IMR-90 (cell line): ENCODE results near the gene ZXDC. TPM values are rescaled to one million over a fixed set of nuclear protein-coding genes. Genes with fewer than 3 reads are reported as not detected.

Experiments
- ATAC-seq: fragments of 200-7000 bp; cut with Tn5 transposase; 2 replicates; pipeline ENCODE4 v1.9.1; 2020; ENCODE audit warnings: low read depth, mild to moderate bottlenecking, moderate library complexity
- BruUV-seq: library from RNA; stranded (reverse); fragments of 400-500 nt; replicated peaks from 2 replicates; lab custom pipeline; 2021; lab: Mats Ljungman, UMichigan
- CTCF ChIA-PET: fragments of 300-600 bp; formaldehyde crosslinking; extraction: SDS; loops from one replicate; lab custom pipeline; 2021; ENCODE audit warnings: antibody characterized with exemption; lab: Yijun Ruan, JAX
- POLR2A ChIA-PET: fragments of 300-600 bp; sonication (Branson Sonifier 250); formaldehyde crosslinking; loops from one replicate; lab custom pipeline; 2022; ENCODE audit warnings: antibody characterized with exemption; ENCODE audit not compliant: unreplicated experiment; lab: Charles Lee
- DNase-seq: peaks from one replicate; pipeline ENCODE4 v3.0.0; 2013
- H2AFZ ChIP-seq: replicated peaks from 2 replicates; pipeline ENCODE3; 2013; ENCODE audit warnings: low read length, mild to moderate bottlenecking; ENCODE audit not compliant: poor library complexity
- H2AK5ac ChIP-seq: 2 replicates; pipeline ENCODE4 v1.6.1; 2013; ENCODE audit warnings: low read depth, low read length, inconsistent platforms
- H2AK9ac ChIP-seq: replicated peaks from 2 replicates; pipeline ENCODE3; 2013; ENCODE audit warnings: mild to moderate bottlenecking, low read depth, low read length, moderate library complexity; ENCODE audit not compliant: poor library complexity
- H2BK120ac ChIP-seq: 2 replicates; pipeline ENCODE4 v1.6.1; 2013; ENCODE audit warnings: low read depth, low read length, inconsistent platforms
- H2BK15ac ChIP-seq: 3 replicates; pipeline ENCODE4 v1.6.1; 2013; ENCODE audit warnings: low read depth, low read length, inconsistent platforms
- H2BK20ac ChIP-seq: 2 replicates; pipeline ENCODE4 v1.6.1; 2013; ENCODE audit warnings: low read depth, mild to moderate bottlenecking, inconsistent platforms, low read length, moderate library complexity
- H2BK5ac ChIP-seq: 2 replicates; pipeline ENCODE4 v1.6.1; 2013; ENCODE audit warnings: mild to moderate bottlenecking, low read depth, low read length, inconsistent platforms; ENCODE audit not compliant: poor library complexity, severe bottlenecking
- H3K14ac ChIP-seq: replicated peaks from 2 replicates; pipeline ENCODE4 v1.6.1; 2013; ENCODE audit warnings: low read depth, low read length, inconsistent platforms
- H3K18ac ChIP-seq: 2 replicates; pipeline ENCODE4 v1.6.1; 2013; ENCODE audit warnings: low read depth, low read length, control low read depth
- H3K23ac ChIP-seq: 2 replicates; pipeline ENCODE4 v1.6.1; 2013; ENCODE audit warnings: low read depth, low read length, inconsistent platforms
- H3K27ac ChIP-seq: 2 replicates; pipeline ENCODE4 v1.5.1; 2013; ENCODE audit warnings: mild to moderate bottlenecking, control low read depth, low read length; ENCODE audit not compliant: insufficient read depth
- H3K27me3 ChIP-seq: 2 replicates; pipeline ENCODE4 v1.6.1; 2013; ENCODE audit warnings: low read length; ENCODE audit not compliant: control insufficient read depth, insufficient read depth
- H3K36me3 ChIP-seq: 2 replicates; pipeline ENCODE4 v1.6.1; 2013; ENCODE audit warnings: low read length, mixed read lengths; ENCODE audit not compliant: control insufficient read depth, insufficient read depth
- H3K4ac ChIP-seq: 2 replicates; pipeline ENCODE4 v1.6.1; 2013; ENCODE audit warnings: low read depth, low read length, inconsistent platforms
- H3K4me1 ChIP-seq: 2 replicates; pipeline ENCODE4 v1.6.1; 2013; ENCODE audit warnings: low read length, mixed read lengths; ENCODE audit not compliant: control insufficient read depth, insufficient read depth
- H3K4me2 ChIP-seq: 2 replicates; pipeline ENCODE4 v1.6.1; 2013; ENCODE audit warnings: low read depth, mild to moderate bottlenecking, control low read depth, low read length, moderate library complexity
- H3K4me3 ChIP-seq: 2 replicates; pipeline ENCODE4 v1.5.1; 2013; ENCODE audit warnings: low read depth, mild to moderate bottlenecking, control low read depth, low read length, moderate library complexity; ENCODE audit not compliant: insufficient read depth
- H3K56ac ChIP-seq: 2 replicates; pipeline ENCODE4 v1.6.1; 2013; ENCODE audit warnings: low read length, inconsistent platforms; ENCODE audit not compliant: insufficient read depth; ENCODE audit errors: extremely low read depth
- H3K79me1 ChIP-seq, 2 experiments: 2 replicates each; pipeline ENCODE4 v1.6.1; 2013; ENCODE audit warnings: low read length in 2 of 2, inconsistent platforms in 1 of 2, low read depth in 1 of 2
- H3K9ac ChIP-seq: 2 replicates; pipeline ENCODE4 v1.6.1; 2013; ENCODE audit warnings: low read depth, low read length, control low read depth
- H3K9me1 ChIP-seq: 2 replicates; pipeline ENCODE4 v1.6.1; 2013; ENCODE audit warnings: low read length, inconsistent platforms; ENCODE audit not compliant: insufficient read depth
- H3K9me3 ChIP-seq: 2 replicates; pipeline ENCODE4 v1.6.1; 2013; ENCODE audit warnings: low read length; ENCODE audit not compliant: control insufficient read depth, insufficient read depth
- H4K20me1 ChIP-seq: 2 replicates; pipeline ENCODE4 v1.6.1; 2013; ENCODE audit warnings: low read length, inconsistent platforms; ENCODE audit not compliant: insufficient read depth
- H4K5ac ChIP-seq: 2 replicates; pipeline ENCODE4 v1.6.1; 2013; ENCODE audit warnings: mild to moderate bottlenecking, low read depth, low read length, control low read depth
- H4K8ac ChIP-seq, 2 experiments: 2 replicates each; pipeline ENCODE4 v1.6.1; 2013; ENCODE audit warnings: low read depth in 2 of 2, low read length in 2 of 2, control low read depth in 1 of 2, inconsistent platforms in 1 of 2
- H4K91ac ChIP-seq: 2 replicates; pipeline ENCODE4 v1.6.1; 2013; ENCODE audit warnings: low read depth, low read length, inconsistent platforms; ENCODE audit not compliant: insufficient read depth
- BHLHE40 ChIP-seq: fragments of 150-350 bp; IDR thresholded peaks from 2 replicates; pipeline ENCODE4 v1.6.1; 2016; ENCODE audit warnings: mild to moderate bottlenecking, low read depth, low read length
- CEBPB ChIP-seq: IDR thresholded peaks from 2 replicates; pipeline ENCODE4 v1.6.1; 2012; ENCODE audit warnings: low read depth, low read length, improper control_type of control experiment
- CHD1 ChIP-seq: IDR thresholded peaks from 2 replicates; pipeline ENCODE4 v1.6.1; 2012; ENCODE audit warnings: low read depth, low read length, improper control_type of control experiment
- FOS ChIP-seq: fragments of 150-350 bp; IDR thresholded peaks from 2 replicates; pipeline ENCODE4 v1.6.1; 2016; ENCODE audit warnings: low read depth, low read length
- MAFK ChIP-seq: IDR thresholded peaks from 2 replicates; pipeline ENCODE4 v1.6.1; 2012; ENCODE audit warnings: low read depth, low read length, improper control_type of control experiment
- MAZ ChIP-seq: IDR thresholded peaks from 2 replicates; pipeline ENCODE4 v1.6.1; 2012; ENCODE audit warnings: low read depth, mild to moderate bottlenecking, low read length, improper control_type of control experiment, moderate library complexity, borderline replicate concordance
- MXI1 ChIP-seq: IDR thresholded peaks from 2 replicates; pipeline ENCODE4 v1.6.1; 2012; ENCODE audit warnings: low read depth, mild to moderate bottlenecking, low read length, moderate library complexity, borderline replicate concordance
- NFE2L2 ChIP-seq: fragments of 150-350 bp; IDR thresholded peaks from 2 replicates; pipeline ENCODE4 v1.6.1; 2016; ENCODE audit warnings: low read depth, mild to moderate bottlenecking, low read length
- POLR2A ChIP-seq: IDR thresholded peaks from 2 replicates; pipeline ENCODE4 v1.6.1; 2012; ENCODE audit warnings: mild to moderate bottlenecking, low read depth, low read length
- RAD21 ChIP-seq: IDR thresholded peaks from 2 replicates; pipeline ENCODE4 v1.6.1; 2012; ENCODE audit warnings: low read length, improper control_type of control experiment
- RCOR1 ChIP-seq: IDR thresholded peaks from 2 replicates; pipeline ENCODE4 v1.6.1; 2012; ENCODE audit warnings: mild to moderate bottlenecking, low read length, improper control_type of control experiment; ENCODE audit not compliant: insufficient replicate concordance
- RFX5 ChIP-seq: IDR thresholded peaks from 2 replicates; pipeline ENCODE4 v1.8.0; 2012; ENCODE audit warnings: low read depth, mild to moderate bottlenecking, low read length, moderate library complexity
- SMC3 ChIP-seq: fragments of 150-350 bp; IDR thresholded peaks from 2 replicates; pipeline ENCODE4 v1.6.1; 2016; ENCODE audit warnings: low read depth, mild to moderate bottlenecking, antibody characterized with exemption, low read length, moderate library complexity
- USF2 ChIP-seq: fragments of 150-350 bp; IDR thresholded peaks from 2 replicates; pipeline ENCODE4 v1.6.1; 2017; ENCODE audit warnings: mild to moderate bottlenecking, antibody characterized with exemption, low read length, low read depth
- WGBS, 2 experiments: methylation state at CpG; one replicate each; pipeline versions ENCODE4 v1.1.5 to v1.1.7; 2013; ENCODE audit warnings: missing lambda C conversion rate in 2 of 2; ENCODE audit not compliant: insufficient read length in 1 of 2; ENCODE audit errors: extremely low coverage in 2 of 2; 5-methylcytosine and 5-hydroxymethylcytosine counted together
- dilution Hi-C: fragments of 300-500 bp; cut with HindIII; formaldehyde crosslinking; loops from one replicate; pipeline ENCODE4 v1.14.3; 2018; ENCODE audit warnings: low sequenced_read_pairs; ENCODE audit not compliant: unreplicated experiment
- in situ Hi-C: fragments of 300-500 bp; cut with MboI; formaldehyde crosslinking; loops from 3 replicates; pipeline ENCODE4 v1.14.3; 2019; ENCODE audit warnings: low sequenced_read_pairs, inconsistent platforms, mixed read lengths
- intact Hi-C: fragments of 100-400 bp; cut with micrococcal nuclease; formaldehyde crosslinking; loops from 2 replicates; pipeline ENCODE4 v1.10.0; 2022
- polyA plus RNA-seq, 3 experiments: library from polyadenylated mRNA; depleted of rRNA; stranded (reverse); fragments of >200 nt; gene quantifications; 2 replicates each; pipeline ENCODE4 v1.2.3, GENCODE V29; 2012; ENCODE audit warnings: low replicate concordance in 1 of 3
- total RNA-seq: library from RNA; depleted of rRNA; stranded (reverse); fragments of >200 nt; gene quantifications from 2 replicates; pipeline ENCODE4 v1.2.3, GENCODE V29; 2012
- TF ChIP-seq, protein P1 (sequence below): fragments of 150-350 bp; IDR thresholded peaks from 2 replicates; pipeline ENCODE4 v1.6.1; 2016; ENCODE audit warnings: low read depth, mild to moderate bottlenecking, low read length, moderate library complexity, borderline replicate concordance
- TF ChIP-seq, protein P2 (sequence below): conservative IDR thresholded peaks from 2 replicates; pipeline ENCODE4 v1.5.1; 2012; ENCODE audit warnings: mild to moderate bottlenecking, low read depth, low read length, improper control_type of control experiment

ZXDC gene
- total and polyA plus RNA-seq, 2 of the 4 experiments (the other 2 are of a cell fraction), result 11.5 to 14.3 TPM

GRCh38 chr3:126502656-126503055, 27.0 kb upstream of the ZXDC start:
- H3K36me3 ChIP-seq, result no peaks in the 10 kb centered on the region
- dilution Hi-C loops, result no loop called here
- BruUV-seq, result no TSS peak
- H3K4me3 ChIP-seq, result no peak overlapping the region
- no peak overlapping the region for H3K56ac ChIP-seq
- intact Hi-C loops, result no loop called here
- H3K27ac ChIP-seq, result no peak overlapping the region
- no peak overlapping the region for H3K4me2 ChIP-seq
- H4K20me1 ChIP-seq, result no peaks in the 10 kb centered on the region
- H3K9ac ChIP-seq, result no peak overlapping the region
- H3K14ac ChIP-seq, result no peak overlapping the region
- ChIA-PET CTCF (no interaction called here), POLR2A (no interaction called here)
- no peak overlapping the region for H4K91ac ChIP-seq
- 88% methylated on average over 1 of the region's 1 CpG; no CpG with 5 or more reads in 1 of the 2 experiments for WGBS, 2 experiments
- H3K4ac ChIP-seq, result no peak overlapping the region
- H2AFZ ChIP-seq, result no peak overlapping the region
- in situ Hi-C loops, result no loop called here
- no peaks in the 10 kb centered on the region for H3K9me3 ChIP-seq
- no peak overlapping the region for H2BK15ac ChIP-seq
- TF ChIP-seq FOS (no peak), CHD1 (no peak), USF2 (no peak), NFE2L2 (no peak), RCOR1 (no peak), CEBPB (no peak), RAD21 (no peak), BHLHE40 (no peak), SMC3 (no peak), RFX5 (no peak), POLR2A (no peak), MAFK (no peak), MAZ (no peak), MXI1 (no peak)
- TF ChIP-seq, protein P1, sequence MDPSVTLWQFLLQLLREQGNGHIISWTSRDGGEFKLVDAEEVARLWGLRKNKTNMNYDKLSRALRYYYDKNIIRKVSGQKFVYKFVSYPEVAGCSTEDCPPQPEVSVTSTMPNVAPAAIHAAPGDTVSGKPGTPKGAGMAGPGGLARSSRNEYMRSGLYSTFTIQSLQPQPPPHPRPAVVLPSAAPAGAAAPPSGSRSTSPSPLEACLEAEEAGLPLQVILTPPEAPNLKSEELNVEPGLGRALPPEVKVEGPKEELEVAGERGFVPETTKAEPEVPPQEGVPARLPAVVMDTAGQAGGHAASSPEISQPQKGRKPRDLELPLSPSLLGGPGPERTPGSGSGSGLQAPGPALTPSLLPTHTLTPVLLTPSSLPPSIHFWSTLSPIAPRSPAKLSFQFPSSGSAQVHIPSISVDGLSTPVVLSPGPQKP, result no peak
- TF ChIP-seq, protein P2, sequence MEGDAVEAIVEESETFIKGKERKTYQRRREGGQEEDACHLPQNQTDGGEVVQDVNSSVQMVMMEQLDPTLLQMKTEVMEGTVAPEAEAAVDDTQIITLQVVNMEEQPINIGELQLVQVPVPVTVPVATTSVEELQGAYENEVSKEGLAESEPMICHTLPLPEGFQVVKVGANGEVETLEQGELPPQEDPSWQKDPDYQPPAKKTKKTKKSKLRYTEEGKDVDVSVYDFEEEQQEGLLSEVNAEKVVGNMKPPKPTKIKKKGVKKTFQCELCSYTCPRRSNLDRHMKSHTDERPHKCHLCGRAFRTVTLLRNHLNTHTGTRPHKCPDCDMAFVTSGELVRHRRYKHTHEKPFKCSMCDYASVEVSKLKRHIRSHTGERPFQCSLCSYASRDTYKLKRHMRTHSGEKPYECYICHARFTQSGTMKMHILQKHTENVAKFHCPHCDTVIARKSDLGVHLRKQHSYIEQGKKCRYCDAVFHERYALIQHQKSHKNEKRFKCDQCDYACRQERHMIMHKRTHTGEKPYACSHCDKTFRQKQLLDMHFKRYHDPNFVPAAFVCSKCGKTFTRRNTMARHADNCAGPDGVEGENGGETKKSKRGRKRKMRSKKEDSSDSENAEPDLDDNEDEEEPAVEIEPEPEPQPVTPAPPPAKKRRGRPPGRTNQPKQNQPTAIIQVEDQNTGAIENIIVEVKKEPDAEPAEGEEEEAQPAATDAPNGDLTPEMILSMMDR, result no peak
- no peak overlapping the region for H4K8ac ChIP-seq
- H4K5ac ChIP-seq, result no peak overlapping the region
- H3K9me1 ChIP-seq, result no peaks in the 10 kb centered on the region
- DNase-seq (no peak), ATAC-seq (no peak)
- H3K18ac ChIP-seq, result no peak overlapping the region
- peaks cover 8% of the 10 kb centered on the region; the same call in 1 of the 2 replicates for H3K27me3 ChIP-seq
- no peak overlapping the region for H2AK5ac ChIP-seq
- H3K79me1 ChIP-seq, result no peaks in the 10 kb centered on the region
- H2BK20ac ChIP-seq, result no peak overlapping the region
- no peak overlapping the region for H3K23ac ChIP-seq
- no peaks in the 10 kb centered on the region for H3K4me1 ChIP-seq
- H2AK9ac ChIP-seq, result no peak overlapping the region
- peak overlapping the region; percentile 30 for H2BK5ac ChIP-seq
- no peak overlapping the region for H2BK120ac ChIP-seq
